ENCODE results near the gene SOX13.
"Not testable (repeated sequence)": the region's sequence is repeated elsewhere in the genome, so short reads cannot be mapped to it uniquely, and the experiment has no call there.

Gene SOX13

GRCh38 chr1:204085876-204086275, 13.0 kb downstream of the SOX13 start:
- Mint-ChIP-seq H3K27ac (no peak overlapping the region), H3K4me3 (no peak overlapping the region), H3K36me3 (ENCODE audit: low read depth) (peaks cover 9% of the 10 kb centered on the region), H3K4me1 (peaks cover 92% of the 10 kb centered on the region), H3K27me3 (ENCODE audit: low read depth, poor library complexity) (no peaks in the 10 kb centered on the region), H3K9me3 (no peaks in the 10 kb centered on the region)
- TF ChIP-seq, protein P1, sequence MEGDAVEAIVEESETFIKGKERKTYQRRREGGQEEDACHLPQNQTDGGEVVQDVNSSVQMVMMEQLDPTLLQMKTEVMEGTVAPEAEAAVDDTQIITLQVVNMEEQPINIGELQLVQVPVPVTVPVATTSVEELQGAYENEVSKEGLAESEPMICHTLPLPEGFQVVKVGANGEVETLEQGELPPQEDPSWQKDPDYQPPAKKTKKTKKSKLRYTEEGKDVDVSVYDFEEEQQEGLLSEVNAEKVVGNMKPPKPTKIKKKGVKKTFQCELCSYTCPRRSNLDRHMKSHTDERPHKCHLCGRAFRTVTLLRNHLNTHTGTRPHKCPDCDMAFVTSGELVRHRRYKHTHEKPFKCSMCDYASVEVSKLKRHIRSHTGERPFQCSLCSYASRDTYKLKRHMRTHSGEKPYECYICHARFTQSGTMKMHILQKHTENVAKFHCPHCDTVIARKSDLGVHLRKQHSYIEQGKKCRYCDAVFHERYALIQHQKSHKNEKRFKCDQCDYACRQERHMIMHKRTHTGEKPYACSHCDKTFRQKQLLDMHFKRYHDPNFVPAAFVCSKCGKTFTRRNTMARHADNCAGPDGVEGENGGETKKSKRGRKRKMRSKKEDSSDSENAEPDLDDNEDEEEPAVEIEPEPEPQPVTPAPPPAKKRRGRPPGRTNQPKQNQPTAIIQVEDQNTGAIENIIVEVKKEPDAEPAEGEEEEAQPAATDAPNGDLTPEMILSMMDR (IDR thresholded peaks at IDR 0.05): no peak
- DNase-seq: no peak

- no peak overlapping the region for H3K4me3 Mint-ChIP-seq
- TF ChIP-seq, protein P1 (IDR thresholded peaks at IDR 0.05): no peak
- H3K36me3 Mint-ChIP-seq (ENCODE audit: low read depth): peaks cover 15% of the 10 kb centered on the region
- peaks cover 2% of the 10 kb centered on the region for H3K27me3 Mint-ChIP-seq (ENCODE audit: low read depth, poor library complexity)
- no peaks in the 10 kb centered on the region for H3K9me3 Mint-ChIP-seq
- no peak overlapping the region for H3K27ac Mint-ChIP-seq
- DNase-seq: no peak
- peaks cover 92% of the 10 kb centered on the region for H3K4me1 Mint-ChIP-seq
These were observed 14.4 kb downstream of the SOX13 start for GRCh38 chr1:204087181-204087892.

- TF ChIP-seq, protein P1 (IDR thresholded peaks at IDR 0.05): no peak
- Mint-ChIP-seq H3K4me3 (peak overlapping the region; percentile 9), H3K9me3 (no peaks in the 10 kb centered on the region), H3K36me3 (ENCODE audit: low read depth) (peaks cover 15% of the 10 kb centered on the region), H3K4me1 (peaks cover 92% of the 10 kb centered on the region), H3K27me3 (ENCODE audit: low read depth, poor library complexity) (peaks cover 2% of the 10 kb centered on the region), H3K27ac (peak overlapping the region; percentile 86)
- DNase-seq: no peak
These were observed 15.1 kb downstream of the SOX13 start for GRCh38 chr1:204087893-204088528.

DNA sequence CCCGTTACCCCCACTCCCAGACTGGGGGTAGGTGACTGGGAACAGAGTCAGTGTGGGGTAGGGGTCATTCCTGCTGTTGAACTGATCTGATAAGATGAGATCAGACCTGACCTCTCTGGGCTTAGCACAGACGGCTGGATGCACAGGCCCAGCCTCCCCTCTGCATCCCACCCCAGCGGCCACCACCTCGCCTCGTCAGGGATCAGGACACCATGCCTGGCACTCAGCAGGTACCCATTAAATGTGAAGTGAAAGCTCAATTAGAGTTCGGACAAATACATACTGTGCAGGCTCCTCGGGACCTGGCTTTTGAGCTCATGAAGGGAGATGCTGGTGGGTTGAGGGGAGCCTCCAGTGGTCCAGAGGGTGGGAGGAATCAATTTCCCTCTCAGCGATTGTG, 15.7 kb downstream of the SOX13 start:
- DNase-seq: no peak
- peaks cover 92% of the 10 kb centered on the region for H3K4me1 Mint-ChIP-seq
- H3K27me3 Mint-ChIP-seq (ENCODE audit: low read depth, poor library complexity): peaks cover 2% of the 10 kb centered on the region
- TF ChIP-seq, protein P1 (IDR thresholded peaks at IDR 0.05): no peak
- peak overlapping the region; percentile 86 for H3K27ac Mint-ChIP-seq
- peak overlapping the region; percentile 16 for H3K4me3 Mint-ChIP-seq
- peaks cover 15% of the 10 kb centered on the region for H3K36me3 Mint-ChIP-seq (ENCODE audit: low read depth)
- no peaks in the 10 kb centered on the region for H3K9me3 Mint-ChIP-seq

DNA sequence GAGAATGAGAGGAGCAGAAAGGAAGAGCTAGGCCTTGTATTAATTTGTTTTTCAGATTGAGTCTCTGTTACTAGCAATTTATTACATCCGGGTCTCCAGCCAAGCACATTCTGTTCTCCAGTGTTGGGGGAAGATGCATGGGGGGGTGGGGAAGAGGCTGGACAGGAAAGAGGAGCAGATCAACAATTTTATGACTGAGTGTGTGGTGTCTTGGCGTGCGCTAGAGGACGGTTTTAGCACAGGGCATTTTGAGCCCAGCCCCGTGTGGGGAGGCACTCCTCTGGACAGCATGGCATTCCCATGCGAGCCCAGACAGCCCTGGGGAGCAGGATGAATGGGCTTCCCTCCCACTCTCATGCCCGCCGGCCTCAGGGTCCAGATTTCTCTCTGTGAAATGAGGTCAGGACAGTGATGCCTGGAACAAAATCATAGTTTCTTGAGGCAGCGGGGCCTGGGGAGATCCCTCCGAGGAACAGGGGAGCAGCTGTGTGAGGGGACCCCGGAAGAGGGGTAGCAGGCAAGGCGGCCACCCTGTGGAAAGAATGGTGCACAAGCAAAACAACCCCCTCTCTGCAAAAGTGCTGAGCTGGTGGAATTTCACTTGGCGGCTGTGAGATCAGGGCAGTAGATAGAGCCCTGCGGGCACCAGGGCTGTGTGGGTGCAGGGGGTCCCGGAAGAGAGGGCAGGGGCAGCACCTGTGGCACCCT, 16.3 kb downstream of the SOX13 start:
- Mint-ChIP-seq H3K4me1 (peaks cover 92% of the 10 kb centered on the region), H3K27me3 (ENCODE audit: low read depth, poor library complexity) (peaks cover 2% of the 10 kb centered on the region), H3K9me3 (no peaks in the 10 kb centered on the region), H3K27ac (peak overlapping the region; percentile 86), H3K36me3 (ENCODE audit: low read depth) (peaks cover 15% of the 10 kb centered on the region), H3K4me3 (peak overlapping the region; percentile 16)
- TF ChIP-seq, protein P1 (IDR thresholded peaks at IDR 0.05): no peak
- no peak for DNase-seq

- not testable (repeated sequence) for H3K27ac Mint-ChIP-seq; H3K27me3 Mint-ChIP-seq (ENCODE audit: low read depth, poor library complexity); DNase-seq; H3K4me3 Mint-ChIP-seq; H3K9me3 Mint-ChIP-seq
- Mint-ChIP-seq H3K36me3 (ENCODE audit: low read depth) (peaks cover 11% of the 10 kb centered on the region), H3K4me1 (peaks cover 92% of the 10 kb centered on the region)
These were observed 17.2 kb downstream of the SOX13 start for GRCh38 chr1:204090132-204090531.
